Measurements from ENCODE around the gene ROPN1B. TPM values are rescaled to one million over a fixed set of nuclear protein-coding genes. Genes with fewer than 3 reads are reported as not detected.

Gene ROPN1B
- total RNA-seq, 1 donor from 2014 or later, result 0.53 TPM

- H3K9me3 Mint-ChIP-seq, result peaks cover 10% of the 10 kb centered on the region
These were observed 35.7 kb downstream of the ROPN1B start for GRCh38 chr3:126004692-126005091.

DNA sequence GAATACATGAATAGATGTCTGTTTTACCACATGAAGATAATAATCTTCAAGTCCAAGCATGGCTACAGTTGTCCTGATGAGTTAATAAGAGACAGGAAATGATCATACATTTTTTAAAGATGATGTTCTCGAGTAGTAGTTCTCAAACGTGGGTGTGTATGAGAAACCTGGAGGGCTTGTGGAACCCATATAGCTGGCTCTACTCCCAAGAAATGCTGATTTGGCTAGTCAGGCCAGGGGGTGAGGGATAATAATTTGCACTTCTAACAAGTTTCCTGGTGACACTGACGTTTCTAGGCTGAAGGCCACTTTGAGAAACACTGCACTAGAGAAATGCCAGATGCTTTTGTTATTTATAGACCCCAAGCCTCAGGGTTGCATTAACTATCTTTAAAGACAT lies 37.0 kb downstream of the ROPN1B start:
- DNase-seq (ENCODE audit: extremely low spot score, unreplicated experiment), result no peak
- Mint-ChIP-seq H3K36me3 (peaks cover 10% of the 10 kb centered on the region), H3K27me3 (no peaks in the 10 kb centered on the region), H3K4me3 (no peak overlapping the region), H3K9me3 (peaks cover 10% of the 10 kb centered on the region), H3K4me1 (ENCODE audit: unreplicated experiment) (no peaks in the 10 kb centered on the region), H3K27ac (no peak overlapping the region)
- TF ChIP-seq CTCF (conservative IDR thresholded peaks at IDR 0.05), result no peak

More at GRCh38 chr3:126004692-126005091, 35.7 kb downstream of the ROPN1B start:
- no peak for DNase-seq (ENCODE audit: extremely low spot score, unreplicated experiment)
- Mint-ChIP-seq H3K4me1 (ENCODE audit: unreplicated experiment) (no peaks in the 10 kb centered on the region), H3K36me3 (peaks cover 8% of the 10 kb centered on the region), H3K4me3 (no peak overlapping the region), H3K27ac (no peak overlapping the region), H3K27me3 (no peaks in the 10 kb centered on the region)
- TF ChIP-seq CTCF (conservative IDR thresholded peaks at IDR 0.05), result no peak

- Mint-ChIP-seq H3K4me1 (ENCODE audit: unreplicated experiment) (no peaks in the 10 kb centered on the region), H3K27ac (peak overlapping the region; percentile 27)
- TF ChIP-seq CTCF (conservative IDR thresholded peaks at IDR 0.05), result no peak
These were observed 39.2 kb downstream of the ROPN1B start for GRCh38 chr3:126008219-126008618.

DNA sequence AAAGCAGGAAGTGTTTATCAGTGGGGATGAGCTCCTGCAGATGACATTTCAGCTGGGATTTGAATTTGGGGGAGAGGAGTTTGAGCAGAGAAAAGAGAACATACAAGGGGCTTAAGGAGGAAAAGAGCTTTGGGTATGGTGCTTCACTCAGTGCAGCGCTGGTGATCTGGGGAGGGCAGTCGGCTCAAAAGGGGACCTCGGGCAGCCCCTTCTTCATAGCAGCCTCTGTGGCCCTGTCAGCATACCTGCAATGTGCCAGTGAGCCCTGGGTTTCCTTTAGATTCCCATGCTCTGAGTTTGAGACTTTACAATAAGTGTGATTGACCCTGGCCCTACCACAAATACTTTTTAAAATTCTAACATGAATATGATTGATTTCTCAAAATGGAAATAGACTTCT lies 40.2 kb downstream of the ROPN1B start:
- no peak overlapping the region for H3K4me3 Mint-ChIP-seq
- H3K9me3 Mint-ChIP-seq, result no peaks in the 10 kb centered on the region
- no peak overlapping the region for H3K27ac Mint-ChIP-seq
- H3K27me3 Mint-ChIP-seq, result no peaks in the 10 kb centered on the region
- no peaks in the 10 kb centered on the region for H3K4me1 Mint-ChIP-seq (ENCODE audit: unreplicated experiment)
- DNase-seq (ENCODE audit: extremely low spot score, unreplicated experiment), result no peak
- peaks cover 29% of the 10 kb centered on the region for H3K36me3 Mint-ChIP-seq
- TF ChIP-seq CTCF (conservative IDR thresholded peaks at IDR 0.05), result no peak

More at GRCh38 chr3:126008219-126008618, 39.2 kb downstream of the ROPN1B start:
- H3K27me3 Mint-ChIP-seq, result no peaks in the 10 kb centered on the region
- DNase-seq (ENCODE audit: extremely low spot score, unreplicated experiment), result no peak
- no peaks in the 10 kb centered on the region for H3K9me3 Mint-ChIP-seq
- H3K4me3 Mint-ChIP-seq, result no peak overlapping the region
- peaks cover 29% of the 10 kb centered on the region for H3K36me3 Mint-ChIP-seq

DNA sequence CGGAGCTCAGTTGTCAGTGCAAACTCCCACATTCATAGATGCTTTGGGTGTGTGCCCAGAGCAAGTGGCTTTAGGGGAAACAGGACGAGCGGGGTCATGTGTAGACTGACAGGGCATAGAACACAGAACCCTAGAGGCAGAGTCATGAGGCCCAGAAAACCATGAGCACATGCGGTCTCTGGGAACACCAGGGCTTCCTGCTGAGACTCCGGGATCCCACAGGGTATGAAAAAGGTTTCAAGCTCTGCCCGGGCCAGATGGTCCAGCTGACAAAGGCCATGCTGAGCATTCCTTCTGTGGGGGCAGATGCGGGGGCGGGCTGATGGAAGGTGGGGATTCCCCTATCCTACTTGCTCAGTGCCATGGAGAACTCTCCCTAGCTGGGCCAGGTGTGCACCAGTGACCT lies 44.8 kb downstream of the ROPN1B start:
- Mint-ChIP-seq H3K4me3 (no peak overlapping the region), H3K27ac (no peak overlapping the region), H3K4me1 (ENCODE audit: unreplicated experiment) (peaks cover 5% of the 10 kb centered on the region), H3K9me3 (no peaks in the 10 kb centered on the region), H3K27me3 (no peaks in the 10 kb centered on the region), H3K36me3 (peaks cover 21% of the 10 kb centered on the region)
- TF ChIP-seq CTCF (conservative IDR thresholded peaks at IDR 0.05), result no peak
- no peak for DNase-seq (ENCODE audit: extremely low spot score, unreplicated experiment)

DNA sequence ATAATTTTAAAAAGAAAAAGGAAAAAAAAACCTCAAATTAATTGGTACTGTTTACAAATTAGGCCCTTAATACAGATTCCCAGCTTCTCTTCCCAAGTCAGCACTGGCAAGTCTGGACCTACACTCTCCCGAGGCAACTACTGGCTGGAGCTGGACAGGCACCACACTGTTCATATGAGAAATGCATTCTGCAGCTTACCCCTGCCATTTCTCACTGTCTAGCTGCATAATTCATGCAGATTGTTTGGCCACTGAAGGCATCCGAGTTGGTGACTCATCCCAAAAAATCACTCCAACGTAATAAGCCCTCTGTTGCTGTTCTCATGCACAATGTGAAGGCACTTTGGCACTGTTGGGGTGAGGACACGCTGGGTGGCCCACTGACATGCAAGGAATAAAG lies 45.3 kb downstream of the ROPN1B start:
- no peak overlapping the region for H3K4me3 Mint-ChIP-seq
- no peak for DNase-seq (ENCODE audit: extremely low spot score, unreplicated experiment)
- H3K27ac Mint-ChIP-seq, result no peak overlapping the region
- H3K9me3 Mint-ChIP-seq, result no peaks in the 10 kb centered on the region
- H3K27me3 Mint-ChIP-seq, result no peaks in the 10 kb centered on the region
- TF ChIP-seq CTCF (conservative IDR thresholded peaks at IDR 0.05), result no peak
- peaks cover 5% of the 10 kb centered on the region for H3K4me1 Mint-ChIP-seq (ENCODE audit: unreplicated experiment)
- H3K36me3 Mint-ChIP-seq, result peaks cover 21% of the 10 kb centered on the region

Measured in type B pancreatic cell (in vitro differentiated cells).